GM12892 (cell line): Measurements from ENCODE around the gene TMEM203.

Experiments
- POLR2A ChIP-seq: IDR thresholded peaks from 2 replicates; pipeline ENCODE4 v1.6.1; 2011; ENCODE audit warnings: low read depth, low read length, control low read depth
- TAF1 ChIP-seq: IDR thresholded peaks from 2 replicates; pipeline ENCODE4 v1.6.1; 2011; ENCODE audit warnings: low read depth, mild to moderate bottlenecking, control low read depth, low read length, borderline replicate concordance

- TF ChIP-seq POLR2A (no peak), TAF1 (no peak)
Measured at GRCh38 chr9:137163365-137163715, 42.1 kb downstream of the TMEM203 start.
